Sigmoid colon (tissue), 4 donors: ENCODE results near the gene NKD2.

Experiments
- EP300 ChIP-seq, 4 donors: sonication (generic); formaldehyde crosslinking; IDR thresholded peaks; one replicate each; pipeline ENCODE4 v1.6.1; 2017; ENCODE audit warnings: antibody characterized with exemption in 4 of 4
- POLR2AphosphoS5 ChIP-seq, 4 donors: sonication (generic); formaldehyde crosslinking; IDR thresholded peaks; one replicate each; pipeline ENCODE4 v1.6.1; 2017; ENCODE audit warnings: antibody characterized with exemption in 4 of 4
- TF ChIP-seq, protein P1 (sequence below), 4 experiments: fragments of 450-650 bp in 3 of 4; fragments of 200-600 bp in 1 of 4; IDR thresholded peaks; one replicate each; pipeline ENCODE4 v1.5.1; 2016 to 2019; ENCODE audit warnings: antibody characterized with exemption in 4 of 4, mild to moderate bottlenecking in 3 of 4, moderate library complexity in 2 of 4

DNA sequence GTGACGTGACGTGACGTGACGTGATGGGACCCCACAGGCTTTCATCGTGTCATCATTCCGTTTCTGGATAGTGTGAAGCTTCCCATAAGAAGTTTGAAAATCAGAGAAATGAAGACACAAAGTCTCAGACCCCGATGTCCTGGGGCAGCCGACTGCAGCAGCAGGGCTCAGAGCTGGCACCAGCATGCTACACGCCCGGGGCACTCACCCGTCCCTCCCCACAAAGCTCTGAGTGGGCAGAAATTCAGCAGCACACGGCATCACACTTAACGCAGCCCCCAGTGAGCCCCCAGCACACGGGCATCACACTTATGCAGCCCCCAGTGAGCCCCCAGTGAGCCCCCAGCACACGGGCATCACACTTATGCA, 61.1 kb downstream of the NKD2 start:
- TF ChIP-seq, protein P1, sequence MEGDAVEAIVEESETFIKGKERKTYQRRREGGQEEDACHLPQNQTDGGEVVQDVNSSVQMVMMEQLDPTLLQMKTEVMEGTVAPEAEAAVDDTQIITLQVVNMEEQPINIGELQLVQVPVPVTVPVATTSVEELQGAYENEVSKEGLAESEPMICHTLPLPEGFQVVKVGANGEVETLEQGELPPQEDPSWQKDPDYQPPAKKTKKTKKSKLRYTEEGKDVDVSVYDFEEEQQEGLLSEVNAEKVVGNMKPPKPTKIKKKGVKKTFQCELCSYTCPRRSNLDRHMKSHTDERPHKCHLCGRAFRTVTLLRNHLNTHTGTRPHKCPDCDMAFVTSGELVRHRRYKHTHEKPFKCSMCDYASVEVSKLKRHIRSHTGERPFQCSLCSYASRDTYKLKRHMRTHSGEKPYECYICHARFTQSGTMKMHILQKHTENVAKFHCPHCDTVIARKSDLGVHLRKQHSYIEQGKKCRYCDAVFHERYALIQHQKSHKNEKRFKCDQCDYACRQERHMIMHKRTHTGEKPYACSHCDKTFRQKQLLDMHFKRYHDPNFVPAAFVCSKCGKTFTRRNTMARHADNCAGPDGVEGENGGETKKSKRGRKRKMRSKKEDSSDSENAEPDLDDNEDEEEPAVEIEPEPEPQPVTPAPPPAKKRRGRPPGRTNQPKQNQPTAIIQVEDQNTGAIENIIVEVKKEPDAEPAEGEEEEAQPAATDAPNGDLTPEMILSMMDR (IDR thresholded peaks at IDR 0.05), result no peak
- TF ChIP-seq EP300 (IDR thresholded peaks at IDR 0.05) (no peak), POLR2AphosphoS5 (IDR thresholded peaks at IDR 0.05) (no peak)
